HG03378 (cell line): ENCODE data around the gene ZFP36.
"Not testable (repeated sequence)": the region's sequence is repeated elsewhere in the genome, so short reads cannot be mapped to it uniquely, and the experiment has no call there.

ENCODE experiments used
- ATAC-seq: cut with Tn5 transposase; IDR thresholded peaks from one replicate; pipeline ENCODE4 v1.9.1; 2021; ENCODE audit warnings: mild to moderate bottlenecking, moderate library complexity; ENCODE audit not compliant: unreplicated experiment

ZFP36 gene, protein sequence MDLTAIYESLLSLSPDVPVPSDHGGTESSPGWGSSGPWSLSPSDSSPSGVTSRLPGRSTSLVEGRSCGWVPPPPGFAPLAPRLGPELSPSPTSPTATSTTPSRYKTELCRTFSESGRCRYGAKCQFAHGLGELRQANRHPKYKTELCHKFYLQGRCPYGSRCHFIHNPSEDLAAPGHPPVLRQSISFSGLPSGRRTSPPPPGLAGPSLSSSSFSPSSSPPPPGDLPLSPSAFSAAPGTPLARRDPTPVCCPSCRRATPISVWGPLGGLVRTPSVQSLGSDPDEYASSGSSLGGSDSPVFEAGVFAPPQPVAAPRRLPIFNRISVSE

DNA sequence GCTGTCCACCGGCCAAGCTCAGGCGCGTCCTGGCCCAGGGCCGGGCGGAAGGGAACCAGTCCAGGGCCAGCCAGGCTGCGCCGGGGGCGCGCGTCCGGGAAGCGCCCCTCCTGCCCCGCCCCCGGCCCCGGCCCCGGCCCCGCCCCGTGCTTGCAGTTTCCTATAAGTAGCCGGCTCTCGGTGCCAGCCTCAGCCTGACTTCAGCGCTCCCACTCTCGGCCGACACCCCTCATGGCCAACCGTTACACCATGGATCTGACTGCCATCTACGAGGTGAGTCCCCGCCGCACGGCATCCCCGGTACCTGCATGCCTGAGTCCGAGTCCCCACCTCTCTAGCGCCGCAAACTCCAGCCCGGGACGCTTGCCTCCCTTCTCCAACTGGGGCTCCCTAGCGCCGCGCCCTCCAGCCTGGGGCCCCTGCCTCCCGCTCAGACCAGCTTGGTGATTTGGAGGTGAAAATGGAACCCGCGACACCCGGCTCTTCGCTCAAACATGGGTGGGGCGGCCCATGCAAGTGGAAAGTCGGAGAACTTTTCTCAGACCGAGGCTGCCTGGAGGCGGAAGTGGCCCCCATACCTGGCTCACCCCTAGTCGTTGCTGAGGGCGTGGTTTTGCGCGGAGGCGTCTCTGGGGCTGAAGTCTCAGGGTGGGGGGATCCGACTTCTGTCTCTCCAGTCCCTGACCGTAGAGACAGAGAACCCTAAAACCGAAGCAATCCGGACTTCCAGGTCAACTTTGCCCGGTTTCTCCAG, at the start of gene ZFP36:
TSS of gene ZFP36 (plus strand) at position 192 of the 754 bp plus-strand sequence. CDS start at position 250, 58 bp downstream.
- no peak for ATAC-seq

DNA sequence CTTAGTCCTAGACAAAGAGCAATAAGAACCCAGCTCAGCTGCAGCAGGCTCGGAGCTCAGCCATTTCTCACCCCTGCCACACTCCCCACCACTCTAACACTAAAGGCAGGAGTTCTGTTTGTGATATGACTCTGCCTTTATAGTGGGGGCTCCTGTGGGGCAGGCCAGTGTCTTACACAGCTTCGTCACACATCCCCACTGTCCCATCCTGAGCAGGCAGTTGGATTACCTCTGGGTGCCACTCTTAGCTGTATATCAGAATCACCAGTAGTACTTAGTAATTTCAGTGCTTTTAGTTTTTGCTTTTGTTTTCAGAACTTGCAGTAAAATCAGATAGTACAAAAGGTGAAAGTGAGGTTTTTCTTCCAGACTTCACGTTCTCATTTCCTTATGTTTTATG, 47.6 kb upstream of the ZFP36 start:
- ATAC-seq, result no peak

DNA sequence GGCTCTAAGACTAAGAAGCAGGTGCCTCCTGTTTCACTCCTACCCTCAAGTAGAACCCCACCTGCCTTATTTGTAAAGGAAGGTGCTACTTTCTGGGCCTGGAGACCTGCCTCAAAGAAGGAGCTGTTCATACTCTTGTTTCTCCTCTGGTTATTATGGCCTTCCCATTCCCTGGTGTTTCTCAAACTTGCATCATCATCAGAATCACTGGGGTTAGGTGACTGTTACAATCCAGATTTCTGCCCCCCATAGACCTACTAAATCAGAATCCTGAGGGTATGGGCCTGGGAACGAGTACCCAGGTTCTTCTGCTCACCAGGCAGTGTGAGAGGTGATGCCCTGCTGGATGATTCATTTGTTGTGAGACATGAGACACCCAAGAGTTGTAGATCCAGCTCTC, 46.0 kb upstream of the ZFP36 start:
- no peak for ATAC-seq

DNA sequence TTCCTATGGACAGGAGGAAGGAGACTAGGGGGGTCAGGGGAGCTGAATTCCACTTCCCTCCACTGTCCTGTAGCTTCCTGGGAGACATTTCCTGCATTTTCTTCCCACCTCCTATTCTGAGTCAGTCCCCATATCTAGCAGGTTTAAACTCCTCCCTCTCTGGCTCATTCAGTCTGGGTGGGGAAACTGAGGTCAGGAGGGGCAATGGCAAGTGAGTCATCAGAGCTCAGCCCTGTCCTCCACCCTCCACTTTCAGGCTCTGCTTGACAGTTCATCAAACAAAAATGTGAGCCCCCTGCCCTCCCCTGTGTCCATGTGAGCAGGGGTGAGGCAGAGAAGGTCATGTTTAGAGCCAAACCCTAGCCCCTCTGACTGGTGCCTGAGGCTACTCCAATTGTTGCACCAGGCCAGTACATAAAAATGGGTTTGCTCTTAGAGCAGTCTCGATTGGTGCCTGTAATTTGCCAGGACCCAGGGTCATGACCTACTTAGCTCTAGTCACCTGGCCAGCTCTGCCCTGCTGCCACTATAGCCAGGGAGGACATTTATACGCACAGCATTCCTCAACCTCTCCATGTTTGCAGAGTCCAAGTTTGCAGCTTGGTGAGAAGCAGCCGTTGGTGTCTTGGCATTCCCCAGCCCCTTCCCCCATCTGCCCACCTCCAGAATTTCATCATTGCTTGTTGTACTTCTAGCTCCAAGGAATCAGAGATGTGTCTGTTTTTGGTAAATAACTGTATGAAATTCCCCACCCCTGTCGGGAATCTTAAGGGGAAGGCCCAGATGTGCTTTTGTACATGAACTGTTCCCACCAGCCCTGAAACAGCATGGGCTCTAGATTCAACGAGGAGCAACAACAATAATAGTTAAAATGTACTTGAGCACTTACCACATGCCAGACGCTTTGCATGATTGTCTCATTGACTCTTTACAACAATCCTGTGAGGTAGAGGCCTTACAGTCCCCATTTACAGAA, 43.7 kb upstream of the ZFP36 start:
- no peak for ATAC-seq

DNA sequence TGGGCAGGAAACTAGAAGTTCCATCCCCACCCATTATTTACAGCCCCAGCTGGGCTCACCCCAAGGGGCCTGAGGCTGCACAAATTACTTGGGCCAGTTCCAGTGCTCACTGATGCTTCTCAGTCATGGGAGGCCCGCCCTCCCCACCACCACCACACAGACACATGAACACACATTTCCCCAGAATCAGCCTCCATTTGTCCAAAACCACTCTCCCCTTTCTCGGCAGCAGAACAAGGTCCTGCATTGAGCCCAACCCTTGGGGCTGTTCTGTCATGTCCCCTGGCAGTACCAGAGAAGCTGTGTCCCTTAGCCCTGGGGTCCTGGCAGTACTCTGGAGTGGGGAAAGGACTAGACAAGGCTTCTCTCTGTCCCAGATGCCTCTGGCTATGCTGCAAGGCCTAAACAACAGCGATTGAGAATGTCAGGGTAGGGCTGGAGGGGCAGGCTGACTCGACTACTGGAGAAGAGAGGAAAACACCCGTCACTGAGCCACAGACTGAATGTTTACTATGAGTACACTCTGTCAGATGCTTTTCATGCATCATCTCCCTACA, 42.7 kb upstream of the ZFP36 start:
- no peak for ATAC-seq

DNA sequence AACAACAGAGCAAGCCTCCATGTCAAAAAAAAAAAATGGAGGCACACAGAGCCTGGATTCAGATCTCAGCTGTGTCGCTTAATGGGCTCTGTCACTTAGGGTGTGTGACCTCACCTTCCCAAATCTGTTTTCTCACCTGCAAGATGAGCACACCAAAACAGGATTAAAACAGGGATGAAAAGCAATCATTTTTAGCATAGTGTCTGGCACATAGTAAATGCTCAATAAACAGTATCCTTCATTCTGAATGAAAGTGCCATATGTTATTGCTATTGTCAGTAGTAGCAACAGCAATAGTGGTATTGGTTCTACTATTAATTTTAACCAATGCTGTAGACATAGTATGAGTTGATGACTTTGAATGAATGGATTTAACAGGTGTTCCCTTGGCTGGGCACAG, 41.1 kb upstream of the ZFP36 start:
- ATAC-seq, result no peak

DNA sequence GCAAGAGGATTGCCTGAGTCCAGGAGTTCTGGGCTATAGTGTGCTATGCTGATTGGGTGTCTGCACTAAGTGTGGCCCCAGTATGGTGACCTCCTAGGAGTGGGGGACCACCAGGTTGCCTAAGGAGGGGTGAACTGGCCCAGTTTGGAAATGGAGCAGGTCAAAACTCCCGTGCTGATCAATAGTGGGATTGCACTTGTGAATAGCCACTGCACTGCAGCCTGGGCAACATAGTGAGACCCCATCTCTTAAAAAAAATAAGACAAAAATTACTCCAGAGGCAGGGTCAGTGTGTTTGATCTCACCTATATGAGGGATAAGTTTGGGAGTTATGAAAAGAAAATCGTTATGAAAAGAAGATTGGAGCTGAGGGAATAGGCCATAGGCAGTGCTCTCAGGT, 37.4 kb upstream of the ZFP36 start:
- no peak for ATAC-seq

DNA sequence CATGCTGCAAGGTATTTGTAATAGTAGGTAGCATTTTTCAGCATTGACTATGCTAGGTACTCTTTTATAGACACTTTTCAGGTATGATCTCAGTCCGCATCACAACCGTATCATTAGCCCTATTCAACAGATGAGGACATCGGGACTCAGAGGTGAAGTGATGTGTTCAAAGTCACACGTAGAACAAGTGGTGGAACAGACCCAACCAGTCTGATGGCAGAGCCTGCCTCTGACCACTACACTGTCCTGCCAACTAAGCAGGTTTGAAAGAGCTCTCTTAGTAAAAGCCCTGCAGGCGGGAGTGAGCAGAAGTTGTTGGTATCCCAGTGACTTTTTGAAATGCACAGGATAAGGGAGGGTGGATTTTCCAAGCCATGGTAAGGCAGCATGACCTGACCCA, 35.9 kb upstream of the ZFP36 start:
- no peak for ATAC-seq

DNA sequence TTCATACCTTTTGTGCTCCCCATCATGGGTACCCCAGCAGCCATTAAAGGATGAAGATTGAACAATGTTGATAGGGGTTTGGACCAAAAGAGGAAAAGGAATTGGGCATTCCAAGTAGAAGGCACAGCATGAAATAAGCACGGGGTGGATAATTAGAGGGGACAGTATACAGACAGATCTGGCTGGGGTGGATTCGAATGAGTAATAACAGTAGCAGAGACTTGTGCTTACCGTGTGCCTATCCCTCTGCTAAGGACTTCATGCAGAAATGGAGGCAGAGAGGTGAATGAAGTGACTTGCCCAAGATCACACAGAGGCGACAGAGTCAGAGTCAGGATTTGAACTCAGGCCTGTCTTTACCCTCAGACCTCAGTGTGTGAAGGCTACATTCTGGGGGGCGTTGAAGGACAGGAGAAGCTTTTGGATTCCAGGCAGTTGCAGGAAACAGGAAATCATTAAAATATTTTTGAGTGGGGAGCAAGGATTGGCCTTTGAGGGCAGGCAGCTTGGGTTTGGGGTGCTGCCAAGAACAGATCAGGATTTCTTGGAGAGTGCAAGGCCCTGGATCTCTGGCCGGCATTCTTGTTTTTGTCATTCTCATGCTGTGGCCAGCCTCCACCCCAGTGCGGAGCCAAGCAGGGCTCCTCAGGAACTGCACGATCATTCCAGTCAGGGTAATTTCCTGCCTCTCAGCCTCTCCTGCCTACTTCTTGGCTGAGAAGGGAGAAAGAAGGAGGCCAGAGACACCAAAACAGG, 34.4 kb upstream of the ZFP36 start:
- no peak for ATAC-seq

DNA sequence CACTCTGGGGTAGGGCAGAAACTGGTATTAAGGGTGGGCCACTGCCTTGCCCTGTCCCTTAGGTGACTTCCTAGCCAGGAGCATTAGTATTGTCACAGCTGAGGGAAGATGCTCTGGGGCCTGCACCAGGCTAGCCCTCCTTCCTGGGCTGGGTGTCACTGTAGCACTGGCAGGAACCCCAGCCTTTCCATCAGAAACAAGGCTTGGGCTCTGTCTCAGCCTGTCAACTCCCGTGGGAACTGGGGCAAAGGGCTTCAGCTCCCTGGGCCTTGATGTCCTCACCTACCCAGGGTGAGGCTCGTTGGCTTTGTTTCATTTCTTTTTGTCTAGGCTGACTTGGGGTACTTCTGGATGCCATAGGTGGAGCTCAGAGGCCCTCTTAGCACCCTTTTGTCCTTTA, 33.7 kb upstream of the ZFP36 start:
- no peak for ATAC-seq

DNA sequence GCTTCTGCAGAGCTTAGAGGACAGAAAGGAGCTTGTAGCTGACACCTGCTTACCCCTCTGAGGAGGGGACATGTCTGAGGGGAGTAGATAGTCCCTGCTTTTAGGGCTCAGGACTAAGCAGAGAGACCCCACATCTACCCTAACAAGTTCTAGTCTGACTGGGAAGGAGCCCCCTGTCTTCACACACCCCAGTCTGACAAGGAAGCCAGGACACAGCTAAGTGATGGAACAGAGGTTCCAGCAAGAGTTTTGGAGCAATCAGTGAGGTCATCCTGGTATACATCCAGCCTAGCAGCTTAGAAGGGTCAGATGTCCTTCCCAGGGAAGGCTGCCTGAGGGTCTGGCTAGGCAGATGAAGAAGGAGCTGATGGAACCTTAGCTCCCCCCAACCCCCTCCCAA, 30.7 kb upstream of the ZFP36 start:
- no peak for ATAC-seq

DNA sequence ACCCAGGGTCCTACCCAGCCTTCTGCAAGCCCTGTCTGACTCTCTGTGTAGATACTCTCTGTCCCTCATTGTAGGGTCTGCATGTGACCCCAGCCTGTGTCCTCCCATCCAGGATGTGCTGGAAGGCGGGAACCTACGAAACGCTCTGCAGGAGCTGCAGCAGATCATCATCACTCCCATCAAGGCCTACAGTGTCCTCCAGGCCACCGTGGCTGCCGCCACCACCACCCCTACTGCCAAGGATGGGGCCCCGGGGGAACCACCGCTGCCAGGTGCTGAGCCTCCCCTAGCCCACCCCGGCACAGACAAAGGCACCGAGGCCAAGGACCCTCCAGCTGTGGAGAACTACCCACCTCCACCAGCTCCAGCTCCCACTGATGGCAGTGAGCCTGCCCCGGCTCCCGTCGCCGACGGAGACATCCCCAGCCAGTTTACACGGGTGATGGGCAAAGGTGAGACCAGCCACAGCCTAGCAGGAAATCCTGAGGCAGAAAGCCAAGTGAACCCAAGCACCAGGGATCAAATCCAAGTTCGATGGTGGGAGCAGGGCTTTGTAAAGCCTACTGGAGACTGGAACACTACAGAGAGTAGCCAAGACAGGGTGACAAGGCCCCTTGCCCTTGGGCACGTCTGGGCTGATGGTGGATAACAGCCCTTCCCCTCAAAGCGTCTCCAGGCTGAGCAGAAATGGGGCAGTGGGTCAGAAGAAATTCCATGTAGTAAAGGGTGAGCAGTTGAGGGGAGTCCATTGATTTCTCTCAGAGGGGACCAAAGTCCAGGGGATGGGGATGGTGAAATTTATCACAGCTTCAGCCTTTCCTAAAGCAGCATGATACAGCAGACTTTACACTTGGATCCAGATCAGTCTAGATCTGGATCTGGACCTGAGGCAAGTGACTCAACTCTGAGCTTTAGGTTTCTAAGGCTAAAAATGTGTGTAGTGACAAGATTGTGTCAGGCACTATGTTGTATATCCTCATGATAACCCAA, 29.0 kb upstream of the ZFP36 start:
- ATAC-seq, result no peak

DNA sequence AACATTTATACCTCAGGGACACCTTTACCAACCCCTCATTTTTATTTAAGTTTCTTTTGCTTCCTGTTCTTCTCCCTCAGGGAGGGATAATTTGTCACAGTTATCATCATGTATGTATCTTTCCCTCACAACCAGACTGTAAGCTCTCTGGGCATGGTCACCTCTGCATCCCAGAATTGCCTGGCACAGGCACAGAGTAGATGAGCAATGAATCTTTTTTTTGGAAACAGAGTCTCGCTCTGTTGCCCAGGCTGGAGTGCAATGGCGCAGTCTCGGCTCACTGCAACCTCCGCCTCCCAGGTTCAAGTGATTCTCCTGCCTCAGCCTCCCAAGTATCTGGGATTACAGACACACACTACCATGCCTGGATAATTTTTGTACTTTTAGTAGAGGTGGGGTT, 27.3 kb upstream of the ZFP36 start:
- ATAC-seq, result not testable (repeated sequence)

DNA sequence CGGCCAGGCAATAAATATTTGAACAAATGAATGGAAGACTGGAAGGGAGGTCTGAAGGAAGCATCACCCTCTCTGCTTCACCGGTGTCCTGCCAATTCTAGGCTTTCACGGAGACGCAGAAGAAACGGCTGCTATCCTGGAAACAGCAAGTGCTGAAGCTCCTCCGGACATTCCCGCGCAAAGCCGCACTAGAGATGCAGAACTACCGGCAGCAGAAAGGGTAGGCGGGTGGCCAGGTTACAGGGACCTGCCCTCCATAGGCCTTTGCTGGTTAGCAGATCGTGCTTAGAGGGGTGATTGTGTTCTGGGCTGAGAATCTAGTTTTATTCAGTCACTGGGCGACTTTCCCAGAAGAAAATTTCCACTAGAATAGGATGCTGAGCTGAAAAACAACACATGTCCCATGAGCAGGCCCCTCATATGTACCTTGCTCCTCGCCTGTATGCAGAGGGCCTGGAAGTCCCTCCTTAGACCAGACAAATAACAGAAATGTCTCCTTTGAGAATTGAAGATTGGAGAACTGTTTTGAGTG, 26.7 kb upstream of the ZFP36 start:
- ATAC-seq, result no peak

DNA sequence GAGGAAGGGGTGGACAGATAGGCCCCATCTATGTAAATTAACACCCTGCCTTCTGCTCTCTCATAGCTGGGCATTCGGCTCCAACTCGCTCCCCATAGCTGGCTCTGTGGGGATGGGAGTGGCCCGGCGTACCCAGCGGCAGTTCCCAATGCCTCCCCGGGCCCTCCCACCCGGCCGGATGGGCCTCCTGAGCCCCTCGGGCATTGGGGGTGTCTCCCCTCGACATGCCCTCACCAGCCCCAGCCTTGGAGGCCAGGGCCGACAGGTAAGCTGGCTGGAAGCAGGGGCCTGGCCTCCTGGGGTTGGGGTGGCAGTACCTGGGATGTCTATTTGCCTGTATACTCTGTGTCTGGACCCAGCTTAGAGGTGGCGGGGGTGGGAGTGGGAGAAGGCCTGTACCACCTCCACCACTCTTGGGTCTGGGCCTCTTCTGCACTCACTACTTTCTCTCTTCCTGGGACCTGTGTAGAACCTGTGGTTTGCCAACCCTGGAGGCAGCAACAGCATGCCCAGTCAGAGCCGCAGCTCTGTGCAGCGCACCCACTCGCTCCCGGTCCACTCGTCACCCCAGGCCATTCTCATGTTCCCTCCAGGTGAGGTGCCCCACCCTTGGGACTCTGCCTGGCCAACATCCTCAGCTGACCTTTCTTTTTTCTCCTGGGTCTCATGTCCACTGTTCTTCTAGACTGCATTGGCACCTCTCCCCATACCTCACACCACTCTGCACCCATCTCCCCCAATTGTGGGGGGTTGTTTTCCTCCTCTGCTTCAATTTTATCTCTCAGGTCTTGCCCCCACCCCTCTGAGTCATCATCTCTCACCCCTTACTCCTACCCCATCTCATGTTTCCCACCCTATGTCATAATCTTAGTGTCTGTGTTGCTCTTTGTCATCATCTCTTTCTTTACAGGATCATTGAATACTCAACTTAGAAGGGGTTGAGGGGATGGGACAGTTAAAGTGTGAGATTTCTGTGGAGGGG, 25.8 kb upstream of the ZFP36 start:
- ATAC-seq, result no peak

DNA sequence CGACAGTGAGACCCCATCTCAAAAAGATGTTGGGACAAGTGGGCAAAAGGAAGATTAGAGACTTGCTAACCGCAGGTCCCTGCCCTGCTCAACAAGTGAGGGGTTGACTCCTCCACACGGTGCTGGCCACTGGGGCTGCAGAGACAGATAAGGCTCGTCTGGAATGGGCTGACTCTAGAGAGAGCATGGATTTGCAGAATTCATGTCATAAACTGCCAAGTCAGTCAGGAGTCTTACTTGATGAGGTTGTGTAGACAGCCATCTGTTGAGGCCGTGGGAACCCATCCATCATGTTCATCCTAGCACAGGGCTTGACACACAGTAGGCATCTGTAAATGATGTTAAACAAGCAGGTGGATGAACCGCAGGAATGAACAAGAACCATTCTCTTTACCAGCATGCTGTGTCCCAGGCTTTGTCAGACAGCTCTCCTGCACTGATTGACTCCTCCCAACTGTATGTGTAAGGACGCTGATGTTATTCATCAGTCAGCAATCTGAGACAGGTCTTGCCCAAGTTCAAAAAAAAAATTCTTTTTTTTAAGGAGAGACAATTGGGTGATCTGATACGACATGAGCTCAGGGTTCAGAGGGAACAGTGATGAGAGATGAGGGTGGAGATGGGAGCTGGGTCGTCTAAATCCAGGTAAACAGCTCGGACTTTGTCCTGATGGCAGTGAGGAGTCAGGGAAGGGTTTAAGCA, 24.6 kb upstream of the ZFP36 start:
- ATAC-seq, result no peak
